ENCODE data around the gene BAIAP2L2. TPM values are rescaled to one million over a fixed set of nuclear protein-coding genes. Genes with fewer than 3 reads are reported as not detected.

BAIAP2L2 gene
- total and polyA plus RNA-seq, 2 of the 4 experiments (the other 2 are of a cell fraction): 0.18 to 0.46 TPM

- Histone ChIP-seq H4K5ac (ENCODE audit: low read depth, low read length) (no peak overlapping the region), H4K20me1 (ENCODE audit: insufficient read depth, low read length) (no peaks in the 10 kb centered on the region), H3K4me3 (ENCODE audit: insufficient read depth, low read depth, low read length) (no peak overlapping the region), H3K27me3 (ENCODE audit: control insufficient read depth, insufficient read depth, low read length) (peaks cover 2% of the 10 kb centered on the region; the same call in 1 of the 2 replicates), H3K9me3 (ENCODE audit: control insufficient read depth, insufficient read depth, low read length) (no peaks in the 10 kb centered on the region), H4K91ac (ENCODE audit: insufficient read depth, low read depth, low read length) (no peak overlapping the region), H2BK5ac (ENCODE audit: low read depth, low read length, poor library complexity, severe bottlenecking) (no peak overlapping the region), H4K8ac (ENCODE audit: low read depth in 2 of 2, low read length in 2 of 2) (no peak overlapping the region), H3K4me2 (ENCODE audit: low read depth, low read length) (no peak overlapping the region), H2AFZ (replicated peaks; ENCODE audit: low read length, poor library complexity) (no peak overlapping the region), H3K14ac (replicated peaks; ENCODE audit: low read depth, low read length) (no peak overlapping the region), H2BK120ac (ENCODE audit: low read depth, low read length) (no peak overlapping the region), H2BK15ac (ENCODE audit: low read depth, low read length) (no peak overlapping the region), H3K36me3 (ENCODE audit: control insufficient read depth, insufficient read depth, low read length) (no peaks in the 10 kb centered on the region), H2AK5ac (ENCODE audit: low read depth, low read length) (no peak overlapping the region), H3K23ac (ENCODE audit: low read depth, low read length) (no peak overlapping the region), H3K27ac (ENCODE audit: insufficient read depth, low read length) (no peak overlapping the region), H3K18ac (ENCODE audit: low read depth, low read length) (no peak overlapping the region), H2BK20ac (ENCODE audit: low read depth, low read length) (no peak overlapping the region), H3K4ac (ENCODE audit: low read depth, low read length) (no peak overlapping the region), H3K79me1 (ENCODE audit: low read depth in 1 of 2, low read length in 2 of 2) (no peaks in the 10 kb centered on the region), H2AK9ac (replicated peaks; ENCODE audit: low read depth, low read length, poor library complexity) (no peak overlapping the region), H3K56ac (ENCODE audit: extremely low read depth, insufficient read depth, low read length) (no peak overlapping the region), H3K9ac (ENCODE audit: low read depth, low read length) (no peak overlapping the region), H3K9me1 (ENCODE audit: insufficient read depth, low read length) (no peaks in the 10 kb centered on the region), H3K4me1 (ENCODE audit: control insufficient read depth, insufficient read depth, low read length) (no peaks in the 10 kb centered on the region; the same call in 1 of the 2 replicates)
- WGBS, 2 experiments (ENCODE audit: extremely low coverage in 2 of 2, insufficient read length in 1 of 2): 78% methylated on average over 13 of the region's 30 CpGs; no CpG with 5 or more reads in 1 of the 2 experiments
- CTCF ChIA-PET: no interaction called here
- intact Hi-C loops (cut with micrococcal nuclease) (no loop called here), in situ Hi-C loops (cut with MboI; ENCODE audit: low sequenced_read_pairs) (no loop called here), dilution Hi-C loops (cut with HindIII; ENCODE audit: low sequenced_read_pairs, unreplicated experiment) (no loop called here)
- POLR2A ChIA-PET (ENCODE audit: unreplicated experiment): no interaction called here
- ATAC-seq (ENCODE audit: low read depth) (no peak), DNase-seq (no peak)
- TF ChIP-seq MXI1 (IDR thresholded peaks at IDR 0.05; ENCODE audit: borderline replicate concordance, low read depth, low read length): no peak
- no peak for TF ChIP-seq FOS (IDR thresholded peaks at IDR 0.05; ENCODE audit: low read depth, low read length)
- TF ChIP-seq, protein P1, sequence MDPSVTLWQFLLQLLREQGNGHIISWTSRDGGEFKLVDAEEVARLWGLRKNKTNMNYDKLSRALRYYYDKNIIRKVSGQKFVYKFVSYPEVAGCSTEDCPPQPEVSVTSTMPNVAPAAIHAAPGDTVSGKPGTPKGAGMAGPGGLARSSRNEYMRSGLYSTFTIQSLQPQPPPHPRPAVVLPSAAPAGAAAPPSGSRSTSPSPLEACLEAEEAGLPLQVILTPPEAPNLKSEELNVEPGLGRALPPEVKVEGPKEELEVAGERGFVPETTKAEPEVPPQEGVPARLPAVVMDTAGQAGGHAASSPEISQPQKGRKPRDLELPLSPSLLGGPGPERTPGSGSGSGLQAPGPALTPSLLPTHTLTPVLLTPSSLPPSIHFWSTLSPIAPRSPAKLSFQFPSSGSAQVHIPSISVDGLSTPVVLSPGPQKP (IDR thresholded peaks at IDR 0.05; ENCODE audit: borderline replicate concordance, low read depth, low read length): no peak
- TF ChIP-seq SMC3 (IDR thresholded peaks at IDR 0.05; ENCODE audit: low read depth, low read length): no peak
- no peak for TF ChIP-seq MAZ (IDR thresholded peaks at IDR 0.05; ENCODE audit: borderline replicate concordance, low read depth, low read length)
- TF ChIP-seq POLR2A (IDR thresholded peaks at IDR 0.05; ENCODE audit: low read depth, low read length): no peak
- BruUV-seq (replicated peaks): no TSS peak
These were observed 674 bp upstream of the BAIAP2L2 start for GRCh38 chr22:38110863-38111852.

Data from IMR-90 (cell line).